AG09319 (cell line): ENCODE results near the gene RCE1.

Experiments
- DNase-seq: peaks from one replicate; pipeline ENCODE4 v3.0.0-alpha.2; 2010; ENCODE audit warnings: low read depth; ENCODE audit errors: extremely low read depth
- TF ChIP-seq, protein P1 (sequence below): IDR thresholded peaks from 2 replicates; pipeline ENCODE4 v1.5.1; 2011; ENCODE audit warnings: low read depth, mild to moderate bottlenecking, inconsistent platforms, low read length, moderate library complexity

RCE1 gene

GRCh38 chr11:66891851-66892660, 48.8 kb downstream of the RCE1 start:
- TF ChIP-seq, protein P1, sequence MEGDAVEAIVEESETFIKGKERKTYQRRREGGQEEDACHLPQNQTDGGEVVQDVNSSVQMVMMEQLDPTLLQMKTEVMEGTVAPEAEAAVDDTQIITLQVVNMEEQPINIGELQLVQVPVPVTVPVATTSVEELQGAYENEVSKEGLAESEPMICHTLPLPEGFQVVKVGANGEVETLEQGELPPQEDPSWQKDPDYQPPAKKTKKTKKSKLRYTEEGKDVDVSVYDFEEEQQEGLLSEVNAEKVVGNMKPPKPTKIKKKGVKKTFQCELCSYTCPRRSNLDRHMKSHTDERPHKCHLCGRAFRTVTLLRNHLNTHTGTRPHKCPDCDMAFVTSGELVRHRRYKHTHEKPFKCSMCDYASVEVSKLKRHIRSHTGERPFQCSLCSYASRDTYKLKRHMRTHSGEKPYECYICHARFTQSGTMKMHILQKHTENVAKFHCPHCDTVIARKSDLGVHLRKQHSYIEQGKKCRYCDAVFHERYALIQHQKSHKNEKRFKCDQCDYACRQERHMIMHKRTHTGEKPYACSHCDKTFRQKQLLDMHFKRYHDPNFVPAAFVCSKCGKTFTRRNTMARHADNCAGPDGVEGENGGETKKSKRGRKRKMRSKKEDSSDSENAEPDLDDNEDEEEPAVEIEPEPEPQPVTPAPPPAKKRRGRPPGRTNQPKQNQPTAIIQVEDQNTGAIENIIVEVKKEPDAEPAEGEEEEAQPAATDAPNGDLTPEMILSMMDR, result no peak
- peak; percentile 80 for DNase-seq

GRCh38 chr11:66892911-66893310, 49.7 kb downstream of the RCE1 start:
- no peak for DNase-seq
- TF ChIP-seq, protein P1, result no peak

DNA sequence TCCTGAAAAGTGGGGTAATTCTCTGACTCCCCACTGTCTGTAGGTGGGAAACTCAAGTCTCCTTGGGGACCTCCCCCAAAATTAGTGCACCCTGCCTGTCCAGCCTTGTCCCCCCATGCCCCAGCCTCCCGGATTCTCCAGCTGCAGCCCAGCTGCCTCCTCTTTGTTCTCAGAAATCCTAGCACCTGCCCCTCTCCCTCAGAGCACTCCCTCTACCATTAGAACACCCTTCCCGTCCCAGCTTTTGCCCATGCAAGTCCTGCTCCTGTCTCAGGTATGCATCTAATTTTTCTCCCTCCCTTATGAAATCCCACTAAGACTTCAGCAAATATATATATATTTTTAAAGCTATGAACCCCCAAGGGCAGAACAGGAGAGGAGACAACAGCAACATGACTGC, 50.9 kb downstream of the RCE1 start:
- DNase-seq, result no peak
- TF ChIP-seq, protein P1, result no peak
